GM15510 (cell line): ENCODE data around the gene MYO3B.

Experiments
- POLR2A ChIP-seq: IDR thresholded peaks from 3 replicates; pipeline ENCODE4 v1.6.1; 2011; ENCODE audit warnings: borderline replicate concordance; ENCODE audit not compliant: insufficient read length; ENCODE audit errors: extremely low read depth

Gene MYO3B

GRCh38 chr2:170276925-170277629 lies 99.1 kb downstream of the MYO3B start:
- TF ChIP-seq POLR2A, result no peak

- no peak for TF ChIP-seq POLR2A
These were observed 100.0 kb downstream of the MYO3B start for GRCh38 chr2:170277951-170278350.

- TF ChIP-seq POLR2A, result no peak
These were observed 104.9 kb downstream of the MYO3B start for GRCh38 chr2:170282851-170283250.

- no peak for TF ChIP-seq POLR2A
These were observed 106.3 kb downstream of the MYO3B start for GRCh38 chr2:170284205-170284604.

GRCh38 chr2:170288859-170289258 lies 110.9 kb downstream of the MYO3B start:
- TF ChIP-seq POLR2A, result no peak

GRCh38 chr2:170291474-170291873 lies 113.5 kb downstream of the MYO3B start:
- no peak for TF ChIP-seq POLR2A

GRCh38 chr2:170292415-170292814 lies 114.5 kb downstream of the MYO3B start:
- no peak for TF ChIP-seq POLR2A

GRCh38 chr2:170297496-170297895 lies 119.5 kb downstream of the MYO3B start:
- no peak for TF ChIP-seq POLR2A

- TF ChIP-seq POLR2A, result no peak
These were observed 120.2 kb downstream of the MYO3B start for GRCh38 chr2:170298115-170298514.

GRCh38 chr2:170298861-170299429 lies 121.0 kb downstream of the MYO3B start:
- TF ChIP-seq POLR2A, result no peak

GRCh38 chr2:170300993-170301392 lies 123.0 kb downstream of the MYO3B start:
- TF ChIP-seq POLR2A, result no peak

- no peak for TF ChIP-seq POLR2A
These were observed 123.7 kb downstream of the MYO3B start for GRCh38 chr2:170301626-170302025.

- no peak for TF ChIP-seq POLR2A
These were observed 127.8 kb downstream of the MYO3B start for GRCh38 chr2:170305711-170306110.

GRCh38 chr2:170306293-170306873 lies 128.4 kb downstream of the MYO3B start:
- no peak for TF ChIP-seq POLR2A

GRCh38 chr2:170307052-170307451 lies 129.1 kb downstream of the MYO3B start:
- no peak for TF ChIP-seq POLR2A
